H1 (cell line): ENCODE results near the gene ACBD6.

ENCODE experiments used
- CREB1 ChIP-seq: IDR thresholded peaks from 2 replicates; pipeline ENCODE4 v1.6.1; 2012; ENCODE audit warnings: inconsistent platforms
- CTCF ChIP-seq, 3 experiments: IDR thresholded peaks; 1 replicate in 2 of 3; 2 replicates in 1 of 3; pipeline versions ENCODE4 v1.5.1 to v1.6.1; 2011; ENCODE audit warnings: low read length in 3 of 3, mild to moderate bottlenecking in 3 of 3, inconsistent platforms in 2 of 3, low read depth in 1 of 3, moderate library complexity in 1 of 3; ENCODE audit not compliant: insufficient read depth in 1 of 3; ENCODE audit errors: control extremely low read depth in 1 of 3
- EZH2 ChIP-seq: fragments of 200-600 bp; sonication (generic); IDR thresholded peaks from 2 replicates; pipeline ENCODE4 v1.7.1; 2012; ENCODE audit warnings: low read depth, mild to moderate bottlenecking, moderate library complexity, low read length, inconsistent platforms; ENCODE audit not compliant: severe bottlenecking
- GTF2F1 ChIP-seq: IDR thresholded peaks from 2 replicates; pipeline ENCODE4 v1.6.1; 2012; ENCODE audit warnings: low read depth, low read length, improper control_type of control experiment, borderline replicate concordance
- JUN ChIP-seq: IDR thresholded peaks from 2 replicates; pipeline ENCODE4 v1.6.1; 2011; ENCODE audit warnings: low read depth, mild to moderate bottlenecking, improper control_type of control experiment, low read length
- MAX ChIP-seq: IDR thresholded peaks from 2 replicates; pipeline ENCODE4 v1.6.1; 2012; ENCODE audit warnings: inconsistent platforms
- POLR2A ChIP-seq, 2 experiments: IDR thresholded peaks; 1 replicate in 1 of 2; 2 replicates in 1 of 2; pipeline ENCODE4 v1.6.1; 2011; ENCODE audit warnings: low read depth in 2 of 2, low read length in 2 of 2, mild to moderate bottlenecking in 2 of 2; ENCODE audit errors: control extremely low read depth in 1 of 2

- TF ChIP-seq JUN (no peak), POLR2A (IDR thresholded peaks at IDR 0.05; ENCODE audit: control extremely low read depth in 1 of 2, low read depth in 2 of 2, low read length in 2 of 2) (no peak), MAX (no peak), EZH2 (no peak), CTCF (IDR thresholded peaks at IDR 0.05; ENCODE audit: control extremely low read depth in 1 of 3, insufficient read depth in 1 of 3, low read depth in 1 of 3, low read length in 3 of 3) (no peak), GTF2F1 (no peak), CREB1 (no peak)
These were observed 206.4 kb downstream of the ACBD6 start for GRCh38 chr1:180295999-180296398.
